CD4-positive, alpha-beta memory T cell (primary cell): ENCODE measurements around the gene PROK1. TPM values are rescaled to one million over a fixed set of nuclear protein-coding genes. Genes with fewer than 3 reads are reported as not detected.

Experiments
- CTCF ChIA-PET: fragments of 350-600 bp; sonication (Branson Sonifier 250); formaldehyde crosslinking; loops from one replicate; lab custom pipeline; 2021; ENCODE audit warnings: inconsistent platforms; ENCODE audit not compliant: partially characterized antibody; lab: Charles Lee
- POLR2A ChIA-PET: fragments of 350-600 bp; sonication (Branson Sonifier 250); formaldehyde crosslinking; loops from one replicate; lab custom pipeline; 2021; ENCODE audit not compliant: partially characterized antibody; lab: Charles Lee
- DNase-seq, 5 donors: peaks; one replicate each; pipeline versions ENCODE4 v3.0.0 to v3.0.0-alpha.2; 2020 to 2022; ENCODE audit warnings: mixed read lengths in 1 of 5
- H3K27ac ChIP-seq: one replicate; pipeline ENCODE4 v1.7.0; 2013; ENCODE audit warnings: low read depth, low read length
- H3K27me3 ChIP-seq: 2 replicates; pipeline ENCODE4 v1.7.0; 2013; ENCODE audit warnings: mild to moderate bottlenecking, low read length, moderate library complexity; ENCODE audit not compliant: insufficient read depth
- H3K36me3 ChIP-seq: 2 replicates; pipeline ENCODE4 v1.7.0; 2013; ENCODE audit warnings: mild to moderate bottlenecking, low read length, moderate library complexity; ENCODE audit not compliant: insufficient read depth
- H3K4me1 ChIP-seq: 2 replicates; pipeline ENCODE4 v1.7.0; 2013; ENCODE audit warnings: mild to moderate bottlenecking, low read length, moderate library complexity; ENCODE audit not compliant: insufficient read depth
- H3K4me3 ChIP-seq, 2 donors: one replicate each; pipeline ENCODE4 v1.7.0; 2013; ENCODE audit warnings: low read length in 2 of 2, mild to moderate bottlenecking in 1 of 2
- H3K9me3 ChIP-seq, 2 donors: one replicate each; pipeline ENCODE4 v1.7.0; 2013; ENCODE audit warnings: low read length in 2 of 2, control low read depth in 1 of 2; ENCODE audit not compliant: control insufficient read depth in 1 of 2
- H3K27ac Mint-ChIP-seq, 7 donors: one replicate each; pipeline ENCODE4 v1.8.0; 2020 to 2021; ENCODE audit warnings: mixed read lengths in 7 of 7, mild to moderate bottlenecking in 6 of 7, inconsistent platforms in 3 of 7, moderate library complexity in 3 of 7
- H3K27me3 Mint-ChIP-seq, 2 donors: one replicate each; pipeline ENCODE4 v1.8.0; 2020 to 2021; ENCODE audit warnings: mixed read lengths in 2 of 2
- H3K36me3 Mint-ChIP-seq, 2 donors: one replicate each; pipeline ENCODE4 v1.8.0; 2020 to 2021; ENCODE audit warnings: mixed read lengths in 2 of 2, inconsistent platforms in 1 of 2, mild to moderate bottlenecking in 1 of 2
- H3K4me1 Mint-ChIP-seq, 4 donors: one replicate each; pipeline ENCODE4 v1.8.0; 2020 to 2021; ENCODE audit warnings: mixed read lengths in 4 of 4, mild to moderate bottlenecking in 1 of 4
- H3K4me3 Mint-ChIP-seq, 8 donors: one replicate each; pipeline ENCODE4 v1.8.0; 2020 to 2021; ENCODE audit warnings: mixed read lengths in 8 of 8, mild to moderate bottlenecking in 7 of 8, moderate library complexity in 6 of 8, inconsistent platforms in 3 of 8
- H3K9me3 Mint-ChIP-seq, 8 donors: one replicate each; pipeline ENCODE4 v1.8.0; 2020 to 2021; ENCODE audit warnings: mixed read lengths in 8 of 8, mild to moderate bottlenecking in 5 of 8, inconsistent platforms in 3 of 8, moderate library complexity in 1 of 8
- intact Hi-C: fragments of 100-400 bp; cut with micrococcal nuclease; formaldehyde crosslinking; loops from one replicate; pipeline ENCODE4 v1.15.1; 2023
- polyA plus RNA-seq, 2 donors: library from polyadenylated mRNA; unstranded; fragments of 300-500 nt; fragmentation: Illumina TruSeq; gene quantifications; one replicate each; pipeline ENCODE4 v1.2.3, GENCODE V29; 2021
- total RNA-seq, 2 experiments: library from RNA; stranded (reverse); gene quantifications; one replicate each; pipeline ENCODE4 v1.2.3, GENCODE V29; 2021

Gene PROK1
- total and polyA plus RNA-seq, 4 experiments from 2014 or later, result not detected

GRCh38 chr1:110474444-110474843 lies 23.5 kb downstream of the PROK1 start:
- Mint-ChIP-seq H3K36me3 (no peaks in the 10 kb centered on the region), H3K9me3 (no peaks in the 10 kb centered on the region), H3K27ac (no peak overlapping the region), H3K4me1 (no peaks in the 10 kb centered on the region), H3K27me3 (peaks cover 6 to 8% of the 10 kb centered on the region in 2 donors), H3K4me3 (no peak overlapping the region)
- DNase-seq, result no peak
- intact Hi-C loops, result no loop called here
- Histone ChIP-seq H3K4me3 (no peak overlapping the region), H3K36me3 (no peaks in the 10 kb centered on the region), H3K4me1 (no peaks in the 10 kb centered on the region), H3K27ac (no peak overlapping the region), H3K27me3 (peaks cover 3% of the 10 kb centered on the region), H3K9me3 (no peaks in the 10 kb centered on the region)
- ChIA-PET CTCF (interaction anchor here (1.5 to 3.1 kb wide), 3 partner anchors 14 to 278 kb away, joined by 3 to 10 read pairs (median 7); no protein-coding TSS in a partner anchor), POLR2A (no interaction called here)

GRCh38 chr1:110475362-110476027 lies 24.5 kb downstream of the PROK1 start:
- Mint-ChIP-seq H3K27me3 (peaks cover 6 to 8% of the 10 kb centered on the region in 2 donors), H3K36me3 (no peaks in the 10 kb centered on the region), H3K9me3 (no peaks in the 10 kb centered on the region), H3K4me3 (no peak overlapping the region), H3K4me1 (no peaks in the 10 kb centered on the region), H3K27ac (no peak overlapping the region)
- Histone ChIP-seq H3K4me3 (no peak overlapping the region), H3K27me3 (peaks cover 3% of the 10 kb centered on the region), H3K4me1 (no peaks in the 10 kb centered on the region), H3K36me3 (no peaks in the 10 kb centered on the region), H3K9me3 (no peaks in the 10 kb centered on the region), H3K27ac (no peak overlapping the region)
- ChIA-PET CTCF (interaction anchor here (3.1 kb wide), 1 partner anchor 20 kb away, joined by 10 read pairs; no protein-coding TSS in a partner anchor), POLR2A (no interaction called here)
- intact Hi-C loops, result no loop called here
- no peak for DNase-seq

- H3K4me1 Mint-ChIP-seq, result no peaks in the 10 kb centered on the region
- ChIA-PET CTCF (interaction anchor here (3.1 kb wide), 1 partner anchor 20 kb away, joined by 10 read pairs; no protein-coding TSS in a partner anchor), POLR2A (no interaction called here)
- H3K4me1 ChIP-seq, result no peaks in the 10 kb centered on the region
- peaks cover 6 to 8% of the 10 kb centered on the region in 2 donors for H3K27me3 Mint-ChIP-seq
- no peaks in the 10 kb centered on the region for H3K9me3 Mint-ChIP-seq
- H3K9me3 ChIP-seq, result no peaks in the 10 kb centered on the region
- peak overlapping the region in 1 of 7 donors; percentile 11 for H3K27ac Mint-ChIP-seq
- H3K36me3 ChIP-seq, result no peaks in the 10 kb centered on the region
- no peak overlapping the region for H3K4me3 Mint-ChIP-seq
- no peak overlapping the region for H3K4me3 ChIP-seq
- H3K27me3 ChIP-seq, result peaks cover 3% of the 10 kb centered on the region
- no peak overlapping the region for H3K27ac ChIP-seq
- intact Hi-C loops, result no loop called here
- no peaks in the 10 kb centered on the region for H3K36me3 Mint-ChIP-seq
- DNase-seq, result no peak
Observed at GRCh38 chr1:110476028-110476765, 25.2 kb downstream of the PROK1 start.

DNA sequence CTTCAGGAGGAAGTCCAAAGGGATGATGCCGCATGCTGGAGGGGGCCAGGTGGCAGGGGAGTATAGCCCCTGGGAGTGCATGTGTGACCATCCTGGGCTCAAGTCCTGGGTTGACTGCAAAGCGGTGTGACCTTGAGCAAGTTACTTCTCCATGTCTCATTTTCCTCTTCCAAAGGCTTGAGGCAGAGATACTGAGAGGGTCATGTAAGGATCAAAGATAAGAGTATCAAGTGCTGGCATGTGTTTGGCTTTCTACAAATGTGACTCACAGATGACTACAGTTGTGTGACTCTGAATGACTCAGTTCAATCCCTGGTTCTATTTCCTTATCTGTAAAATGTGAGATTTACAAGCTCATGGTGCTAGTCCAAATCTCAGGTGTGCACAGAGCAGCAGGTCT lies 26.1 kb downstream of the PROK1 start:
- Histone ChIP-seq H3K36me3 (no peaks in the 10 kb centered on the region), H3K4me1 (no peaks in the 10 kb centered on the region), H3K4me3 (no peak overlapping the region), H3K9me3 (no peaks in the 10 kb centered on the region), H3K27me3 (no peaks in the 10 kb centered on the region), H3K27ac (no peak overlapping the region)
- H3K27ac Mint-ChIP-seq, result no peak overlapping the region
- intact Hi-C loops, result no loop called here
- no peaks in the 10 kb centered on the region for H3K4me1 Mint-ChIP-seq
- ChIA-PET POLR2A (no interaction called here), CTCF (interaction anchor here (1.7 kb wide), 1 partner anchor 19 kb away, joined by 9 read pairs; no protein-coding TSS in a partner anchor)
- H3K36me3 Mint-ChIP-seq, result no peaks in the 10 kb centered on the region
- H3K4me3 Mint-ChIP-seq, result no peak overlapping the region
- H3K27me3 Mint-ChIP-seq, result peaks cover 6 to 8% of the 10 kb centered on the region in 2 donors
- DNase-seq, result no peak
- no peaks in the 10 kb centered on the region for H3K9me3 Mint-ChIP-seq

GRCh38 chr1:110477445-110477957 lies 26.6 kb downstream of the PROK1 start:
- Mint-ChIP-seq H3K36me3 (no peaks in the 10 kb centered on the region), H3K4me3 (no peak overlapping the region), H3K27me3 (peaks cover 6 to 7% of the 10 kb centered on the region in 2 donors), H3K9me3 (no peaks in the 10 kb centered on the region), H3K27ac (no peak overlapping the region), H3K4me1 (no peaks in the 10 kb centered on the region)
- Histone ChIP-seq H3K4me3 (no peak overlapping the region), H3K9me3 (no peaks in the 10 kb centered on the region), H3K27me3 (no peaks in the 10 kb centered on the region), H3K27ac (no peak overlapping the region), H3K4me1 (no peaks in the 10 kb centered on the region), H3K36me3 (no peaks in the 10 kb centered on the region)
- POLR2A ChIA-PET, result no interaction called here
- CTCF ChIA-PET, result interaction anchor here (1.7 kb wide), 1 partner anchor 19 kb away, joined by 9 read pairs; no protein-coding TSS in a partner anchor
- intact Hi-C loops, result no loop called here
- no peak for DNase-seq

DNA sequence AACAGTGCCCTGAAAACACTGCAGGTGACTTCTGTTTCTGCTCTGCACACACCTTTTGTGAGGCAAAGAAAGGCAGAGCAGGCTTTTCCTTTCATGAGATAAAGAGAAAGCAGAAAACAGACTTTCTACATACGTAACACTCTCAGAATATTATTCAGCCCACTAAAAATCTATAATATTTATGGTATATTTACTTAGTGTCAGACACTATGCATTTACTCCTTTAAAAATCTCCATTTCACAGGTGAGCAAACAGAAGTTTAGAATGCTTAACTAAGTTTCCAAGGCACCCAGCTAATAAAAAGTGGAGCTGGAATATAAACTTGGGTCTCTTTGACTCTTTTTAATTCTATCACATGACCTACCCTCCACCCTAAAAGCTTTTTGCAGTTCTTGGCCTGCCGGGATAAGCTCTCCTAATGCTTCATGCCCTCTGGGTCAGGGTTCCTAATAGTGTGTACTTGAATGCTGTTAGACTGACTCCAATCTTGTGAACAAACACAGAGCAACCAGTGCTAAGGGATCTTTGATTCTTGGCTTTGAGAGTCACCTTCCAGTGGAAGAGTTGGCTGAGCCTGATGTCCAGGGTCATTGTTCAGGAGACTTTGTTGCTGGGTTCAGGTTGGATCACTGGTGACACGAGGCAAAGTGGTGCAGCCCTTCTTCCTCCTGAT lies 27.2 kb downstream of the PROK1 start:
- H3K27ac Mint-ChIP-seq, result no peak overlapping the region
- no peak for DNase-seq
- H3K27me3 Mint-ChIP-seq, result peaks cover 4 to 6% of the 10 kb centered on the region in 2 donors
- H3K9me3 Mint-ChIP-seq, result no peaks in the 10 kb centered on the region
- no peaks in the 10 kb centered on the region for H3K36me3 Mint-ChIP-seq
- ChIA-PET CTCF (interaction anchor here (1.7 kb wide), 1 partner anchor 18 kb away, joined by 9 read pairs; no protein-coding TSS in a partner anchor), POLR2A (no interaction called here)
- Histone ChIP-seq H3K36me3 (no peaks in the 10 kb centered on the region), H3K4me1 (no peaks in the 10 kb centered on the region), H3K9me3 (no peaks in the 10 kb centered on the region), H3K4me3 (no peak overlapping the region), H3K27ac (no peak overlapping the region), H3K27me3 (no peaks in the 10 kb centered on the region)
- no peak overlapping the region for H3K4me3 Mint-ChIP-seq
- peaks cover 0 to 3% (median under 1%) of the 10 kb centered on the region in 4 donors for H3K4me1 Mint-ChIP-seq
- intact Hi-C loops, result no loop called here

DNA sequence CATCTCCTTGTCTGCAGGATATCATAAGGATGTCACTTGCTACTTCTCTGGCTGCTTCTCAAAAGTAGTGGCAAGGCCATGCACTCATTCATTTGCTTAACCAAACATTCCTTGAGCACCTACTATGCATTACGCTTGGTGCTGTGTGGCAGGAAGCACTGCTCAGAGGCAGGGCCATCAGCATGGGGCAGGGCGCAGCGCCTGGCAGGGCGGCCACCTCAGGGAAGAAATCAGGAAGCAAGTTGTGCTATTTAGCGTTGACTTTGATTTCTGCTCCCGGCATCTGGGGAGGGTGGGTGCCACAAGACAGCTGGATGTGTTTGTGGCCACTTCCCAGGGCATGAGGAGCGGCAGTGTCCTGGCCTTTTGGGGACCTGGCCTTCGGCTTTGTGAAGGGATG lies 27.9 kb downstream of the PROK1 start:
- Histone ChIP-seq H3K36me3 (no peaks in the 10 kb centered on the region), H3K4me1 (no peaks in the 10 kb centered on the region), H3K27me3 (no peaks in the 10 kb centered on the region), H3K9me3 (no peaks in the 10 kb centered on the region), H3K27ac (no peak overlapping the region), H3K4me3 (no peak overlapping the region)
- intact Hi-C loops, result no loop called here
- Mint-ChIP-seq H3K4me1 (peaks cover 0 to 7% (median 3%) of the 10 kb centered on the region in 4 donors), H3K36me3 (no peaks in the 10 kb centered on the region), H3K9me3 (no peaks in the 10 kb centered on the region), H3K27ac (no peak overlapping the region), H3K27me3 (peaks cover 5 to 8% of the 10 kb centered on the region in 2 donors), H3K4me3 (no peak overlapping the region)
- POLR2A ChIA-PET, result no interaction called here
- CTCF ChIA-PET, result interaction anchor here (1.7 kb wide), 1 partner anchor 17 kb away, joined by 9 read pairs; no protein-coding TSS in a partner anchor
- DNase-seq, result no peak
